GM18520 (cell line): ENCODE results near the gene CEP152.

Experiments used
- ATAC-seq: cut with Tn5 transposase; IDR thresholded peaks from one replicate; pipeline ENCODE4 v1.9.1; 2021; ENCODE audit not compliant: unreplicated experiment

The CEP152 gene

GRCh38 chr15:48705381-48705780 lies 105.5 kb downstream of the CEP152 start:
- ATAC-seq: no peak

- ATAC-seq: no peak
These were observed 107.3 kb downstream of the CEP152 start for GRCh38 chr15:48703544-48703943.

GRCh38 chr15:48702569-48703236 lies 108.2 kb downstream of the CEP152 start:
- no peak for ATAC-seq

GRCh38 chr15:48696627-48697312 lies 114.1 kb downstream of the CEP152 start:
- ATAC-seq: no peak

GRCh38 chr15:48695827-48696573 lies 114.9 kb downstream of the CEP152 start:
- no peak for ATAC-seq

GRCh38 chr15:48695088-48695826 lies 115.6 kb downstream of the CEP152 start:
- ATAC-seq: no peak

GRCh38 chr15:48693484-48693883 lies 117.4 kb downstream of the CEP152 start:
- ATAC-seq: no peak

- no peak for ATAC-seq
These were observed 122.4 kb downstream of the CEP152 start for GRCh38 chr15:48688493-48688892.
